Measurements from ENCODE around the gene XYLT1. TPM values are rescaled to one million over a fixed set of nuclear protein-coding genes. Genes with fewer than 3 reads are reported as not detected.

XYLT1 gene
- total and polyA plus RNA-seq, 10 of the 15 experiments (the other 5 are each of a cell fraction or from before 2014, with no cell fraction given): 0.88 to 14.8 (median 5.8) TPM

- no peak for TF ChIP-seq CEBPZ (IDR thresholded peaks at IDR 0.05; ENCODE audit: low read depth, low read length)
- peak; percentile 89; the same call in 1 of the 2 replicates for TF ChIP-seq FOXM1 (IDR thresholded peaks at IDR 0.05; ENCODE audit: low read depth, low read length)
- no peak for TF ChIP-seq TARDBP (IDR thresholded peaks at IDR 0.05; ENCODE audit: borderline replicate concordance)
- TF ChIP-seq RUNX3 (IDR thresholded peaks at IDR 0.05; ENCODE audit: low read length): peak; percentile 85
- TF ChIP-seq ZNF622 (IDR thresholded peaks at IDR 0.05): no peak
- TF ChIP-seq ZNF274 (IDR thresholded peaks at IDR 0.05; ENCODE audit: insufficient read depth, insufficient read length): no peak
- TF ChIP-seq CUX1 (IDR thresholded peaks at IDR 0.05; ENCODE audit: insufficient replicate concordance, low read depth, low read length): no peak
- TF ChIP-seq NFYB (IDR thresholded peaks at IDR 0.05; ENCODE audit: insufficient read depth, low read depth, low read length): no peak
- TF ChIP-seq RCOR1 (conservative IDR thresholded peaks at IDR 0.05; ENCODE audit: low read depth, low read length): 0 out of 2 replicates have a peak, but pooled peaks have one; percentile 65
- peak; percentile 72; the same call in 1 of the 2 replicates for TF ChIP-seq TBL1XR1 (IDR thresholded peaks at IDR 0.05; ENCODE audit: low read depth, low read length)
- no peak for TF ChIP-seq ZSCAN29 (IDR thresholded peaks at IDR 0.05)
- TF ChIP-seq ZBTB11 (CRISPR knock-in tag; IDR thresholded peaks at IDR 0.05): no peak
- TF ChIP-seq YY1 (IDR thresholded peaks at IDR 0.05; ENCODE audit: low read depth, low read length): no peak
- no peak for TF ChIP-seq TCF3 (IDR thresholded peaks at IDR 0.05; ENCODE audit: borderline replicate concordance, insufficient read depth, low read depth, low read length)
Measured at GRCh38 chr16:17346621-17347569, 123.9 kb downstream of the XYLT1 start (continued).

Measured in GM12878 (cell line).